Ovary (tissue), 3 donors: ENCODE results near the gene LEFTY2.

Source experiments
- EP300 ChIP-seq: sonication (generic); formaldehyde crosslinking; IDR thresholded peaks from one replicate; pipeline ENCODE4 v1.6.1; 2017; ENCODE audit warnings: antibody characterized with exemption
- POLR2A ChIP-seq: fragments of 450-650 bp; IDR thresholded peaks from one replicate; pipeline ENCODE4 v1.6.1; 2017; ENCODE audit warnings: antibody characterized with exemption, mild to moderate bottlenecking, moderate library complexity
- TF ChIP-seq, protein P1 (sequence below), 3 donors: fragments of 450-650 bp in 2 of 3; fragments of 200-600 bp in 1 of 3; IDR thresholded peaks; one replicate each; pipeline versions ENCODE4 v1.5.1 to v1.8.0; 2016 to 2022; ENCODE audit warnings: antibody characterized with exemption in 3 of 3, mild to moderate bottlenecking in 1 of 3
- donor health status: DM: no; HTN: no; CAD: no.

DNA sequence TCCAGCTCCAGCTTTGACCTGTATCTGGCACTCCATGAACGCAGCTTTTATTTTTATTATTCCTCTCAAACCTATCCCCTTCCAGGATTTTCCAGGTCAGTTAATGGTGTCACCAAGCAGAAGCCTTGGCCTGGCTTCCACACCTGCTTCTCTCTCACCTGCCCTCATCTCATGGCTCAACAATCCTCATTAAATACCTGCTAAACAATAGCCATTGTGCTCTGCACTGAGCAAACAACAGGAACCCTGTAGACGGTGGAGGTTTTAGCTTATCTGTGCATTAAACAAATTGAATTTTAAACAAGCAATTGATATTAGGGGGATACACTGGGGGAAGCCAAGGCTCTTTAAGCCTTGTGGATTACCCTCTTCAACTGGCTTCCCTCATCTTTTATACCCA is 32.2 kb downstream of the LEFTY2 start:
- TF ChIP-seq, protein P1, sequence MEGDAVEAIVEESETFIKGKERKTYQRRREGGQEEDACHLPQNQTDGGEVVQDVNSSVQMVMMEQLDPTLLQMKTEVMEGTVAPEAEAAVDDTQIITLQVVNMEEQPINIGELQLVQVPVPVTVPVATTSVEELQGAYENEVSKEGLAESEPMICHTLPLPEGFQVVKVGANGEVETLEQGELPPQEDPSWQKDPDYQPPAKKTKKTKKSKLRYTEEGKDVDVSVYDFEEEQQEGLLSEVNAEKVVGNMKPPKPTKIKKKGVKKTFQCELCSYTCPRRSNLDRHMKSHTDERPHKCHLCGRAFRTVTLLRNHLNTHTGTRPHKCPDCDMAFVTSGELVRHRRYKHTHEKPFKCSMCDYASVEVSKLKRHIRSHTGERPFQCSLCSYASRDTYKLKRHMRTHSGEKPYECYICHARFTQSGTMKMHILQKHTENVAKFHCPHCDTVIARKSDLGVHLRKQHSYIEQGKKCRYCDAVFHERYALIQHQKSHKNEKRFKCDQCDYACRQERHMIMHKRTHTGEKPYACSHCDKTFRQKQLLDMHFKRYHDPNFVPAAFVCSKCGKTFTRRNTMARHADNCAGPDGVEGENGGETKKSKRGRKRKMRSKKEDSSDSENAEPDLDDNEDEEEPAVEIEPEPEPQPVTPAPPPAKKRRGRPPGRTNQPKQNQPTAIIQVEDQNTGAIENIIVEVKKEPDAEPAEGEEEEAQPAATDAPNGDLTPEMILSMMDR (IDR thresholded peaks at IDR 0.05): no peak
- TF ChIP-seq POLR2A (no peak), EP300 (no peak)
